DMS 273 treated with DMSO at 0.1 percent for 48 hours (cell line): ENCODE data around the gene NPHP4.

ENCODE experiments used
- DNase-seq: peaks from one replicate; lab custom pipeline; 2025; lab: John Stamatoyannopoulos, UW

NPHP4 gene

DNA sequence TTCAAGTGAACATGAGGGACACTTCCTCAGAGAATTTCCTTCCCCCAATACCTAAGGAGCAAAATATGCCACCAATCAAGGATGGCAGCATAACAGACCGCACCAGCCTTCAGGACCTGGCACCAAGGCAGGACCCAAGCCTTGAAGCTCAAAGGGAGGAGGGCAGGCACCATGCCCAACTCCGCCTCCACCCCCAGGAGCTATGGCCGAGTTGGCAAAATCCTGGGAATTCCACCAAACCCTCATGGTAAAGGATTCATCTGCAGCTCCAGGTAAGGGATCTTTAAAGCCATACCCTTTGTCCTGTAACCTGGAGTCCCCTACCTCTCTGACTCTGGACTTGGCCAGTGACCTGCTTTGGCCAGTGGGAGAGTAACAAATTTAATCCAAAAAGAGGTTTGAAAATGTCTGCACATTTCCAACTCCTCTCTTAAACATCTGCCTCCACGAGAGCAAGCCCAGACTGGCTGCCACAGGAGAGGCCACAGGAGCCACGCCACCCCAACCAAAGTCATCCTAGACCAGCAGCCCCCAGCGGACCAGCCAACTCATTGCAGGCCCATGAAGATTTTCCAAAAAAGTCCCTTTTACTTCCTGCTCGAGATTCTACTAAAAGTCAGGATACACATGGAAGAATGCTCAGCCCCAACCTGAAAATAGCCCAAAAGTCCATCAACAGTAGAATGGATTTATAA, 41.9 kb downstream of the NPHP4 start:
- DNase-seq: no peak

DNA sequence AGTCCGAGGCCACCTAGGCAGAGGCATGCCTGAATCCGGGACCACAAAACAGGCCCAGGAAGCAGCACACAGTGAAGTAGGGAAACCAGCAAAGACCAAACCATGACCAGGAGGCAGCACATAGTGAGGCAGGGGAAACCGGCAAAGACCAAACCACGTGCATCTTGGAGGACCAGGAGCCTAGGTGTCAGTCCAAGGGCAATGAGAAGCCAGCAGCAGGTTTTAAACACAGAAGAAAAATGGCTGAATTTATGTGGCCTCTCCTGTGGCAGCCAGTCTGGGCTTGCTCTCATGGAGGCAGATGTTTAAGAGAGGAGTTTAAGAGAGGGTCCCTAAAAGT, 42.5 kb downstream of the NPHP4 start:
- DNase-seq: no peak

DNA sequence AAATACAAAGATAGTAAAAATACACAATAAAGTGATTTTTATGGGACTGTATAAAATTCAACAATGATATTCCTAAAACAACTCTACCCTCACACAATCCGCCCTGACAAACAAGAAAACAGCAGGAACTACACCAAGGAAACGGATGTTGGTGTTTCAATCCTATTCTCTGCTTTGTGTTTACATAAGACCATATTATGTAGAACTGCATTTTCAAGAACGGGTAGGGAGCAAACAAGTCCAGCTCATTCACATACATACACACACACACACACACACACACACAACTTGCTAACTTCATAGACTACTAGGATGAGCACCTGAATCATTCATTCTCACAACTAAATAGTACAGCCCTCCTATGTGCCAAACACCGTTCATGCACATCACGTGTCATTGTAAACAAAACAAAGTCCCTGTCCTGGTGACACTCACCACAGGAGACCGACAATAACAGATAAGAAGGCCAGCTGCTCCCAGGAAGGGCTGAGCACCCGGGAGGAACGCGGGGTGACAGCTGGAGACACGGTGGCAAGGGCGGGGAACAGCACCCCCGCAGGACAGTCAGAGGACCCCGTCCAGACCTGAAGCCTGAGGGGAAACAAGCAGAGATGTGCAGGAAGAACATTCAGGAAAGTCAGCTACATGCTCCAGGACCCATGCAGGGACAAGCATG, 43.0 kb downstream of the NPHP4 start:
- DNase-seq: no peak

- DNase-seq: no peak
Observed at GRCh38 chr1:5948681-5949005, 43.6 kb downstream of the NPHP4 start.

GRCh38 chr1:5947978-5948680, 44.1 kb downstream of the NPHP4 start:
- DNase-seq: no peak

GRCh38 chr1:5947071-5947821, 45.0 kb downstream of the NPHP4 start:
- DNase-seq: no peak

GRCh38 chr1:5945445-5945844, 46.8 kb downstream of the NPHP4 start:
- DNase-seq: no peak

- DNase-seq: no peak
Observed at GRCh38 chr1:5944843-5945167, 47.4 kb downstream of the NPHP4 start.

GRCh38 chr1:5944154-5944842, 47.9 kb downstream of the NPHP4 start:
- no peak for DNase-seq

- DNase-seq: no peak
Observed at GRCh38 chr1:5943343-5944124, 48.7 kb downstream of the NPHP4 start.

GRCh38 chr1:5941671-5942070, 50.6 kb downstream of the NPHP4 start:
- no peak for DNase-seq

DNA sequence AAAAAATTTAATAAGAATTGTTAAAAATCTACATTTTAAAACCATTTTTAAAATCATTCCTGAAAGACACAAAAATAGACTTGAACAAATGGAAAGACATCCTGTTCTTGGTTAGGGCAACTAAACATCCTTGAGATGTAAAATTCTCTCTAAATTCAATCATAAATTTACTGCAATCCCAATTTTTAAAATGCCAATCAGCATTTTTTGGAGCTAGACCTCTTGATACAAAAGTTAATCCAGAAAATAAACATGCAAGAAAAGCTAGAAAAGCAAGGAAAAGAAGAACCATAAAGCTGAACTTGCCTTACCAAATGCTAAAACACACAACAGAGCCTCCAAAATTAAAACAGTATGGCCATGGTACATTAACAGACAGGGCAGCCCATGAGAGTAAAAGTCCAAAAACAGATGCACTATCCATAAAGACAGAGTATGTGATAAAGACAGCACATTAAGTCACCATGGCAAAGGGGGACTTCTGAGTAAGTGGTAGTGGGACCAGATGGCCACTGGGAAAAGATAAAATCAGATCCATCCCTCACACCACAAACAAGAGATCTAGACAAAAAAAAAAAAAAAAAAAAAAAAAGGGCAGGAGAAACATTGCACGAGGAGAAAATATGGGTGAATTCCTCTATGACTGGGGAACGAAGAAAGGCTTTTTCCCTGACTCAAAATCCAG, 51.4 kb downstream of the NPHP4 start:
- no peak for DNase-seq

- DNase-seq: no peak
Observed at GRCh38 chr1:5939271-5940170, 52.7 kb downstream of the NPHP4 start.

DNA sequence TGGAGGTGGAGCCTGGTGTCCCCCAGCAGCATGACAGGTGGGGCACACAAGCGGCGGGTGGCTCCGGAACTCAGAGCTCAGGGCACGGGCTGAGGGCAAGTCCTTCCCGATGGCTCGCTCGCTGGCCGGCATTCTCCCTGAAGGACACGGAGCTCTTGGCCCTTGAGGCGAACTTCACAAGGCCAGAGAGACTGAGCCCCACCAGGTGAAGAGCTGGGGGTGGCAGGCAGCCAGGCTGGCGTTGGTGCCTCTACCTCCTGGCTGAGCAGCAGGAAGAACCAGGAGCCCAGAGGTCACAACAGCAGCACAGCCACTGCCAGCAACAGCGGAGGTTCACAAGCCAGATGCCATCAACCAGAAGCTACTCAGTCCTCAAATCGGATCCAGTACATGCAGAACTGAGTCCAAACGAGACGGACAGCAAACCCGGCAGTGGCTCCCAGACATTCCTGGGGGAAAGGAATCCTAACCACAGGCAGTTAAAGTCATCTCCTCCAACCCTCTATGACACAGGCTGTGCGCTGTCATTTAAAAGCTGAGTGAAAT, 54.1 kb downstream of the NPHP4 start:
- DNase-seq: no peak

DNA sequence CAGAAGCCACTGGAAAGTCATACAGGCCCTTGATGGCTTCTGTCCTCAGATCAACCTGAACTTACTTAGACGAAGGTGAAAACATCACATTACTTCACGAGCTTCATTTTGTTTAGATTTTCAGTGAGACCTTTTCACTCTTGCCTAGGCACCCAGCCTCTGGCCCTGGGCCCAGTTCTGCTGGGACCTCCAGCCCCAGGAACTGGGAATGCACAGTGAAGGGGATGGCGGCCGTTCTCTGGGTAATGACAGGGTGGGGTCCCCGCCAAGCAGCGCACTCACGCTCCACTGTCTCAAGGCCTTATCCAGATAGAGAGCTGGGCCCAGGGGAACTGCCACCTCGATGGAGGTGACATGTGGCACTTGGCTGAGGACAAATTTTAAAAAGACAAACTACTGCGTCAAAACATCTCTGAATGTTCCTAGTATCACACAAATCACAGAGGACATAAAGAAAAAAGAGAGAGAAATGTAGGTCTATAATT, 54.8 kb downstream of the NPHP4 start:
- DNase-seq: no peak

GRCh38 chr1:5936621-5937372, 55.4 kb downstream of the NPHP4 start:
- no peak for DNase-seq

GRCh38 chr1:5936126-5936525, 56.1 kb downstream of the NPHP4 start:
- no peak for DNase-seq

- no peak for DNase-seq
Observed at GRCh38 chr1:5935026-5935425, 57.2 kb downstream of the NPHP4 start.
